GM21529 (cell line): Measurements from ENCODE around the gene FIG4.
"Not testable (repeated sequence)": the region's sequence is repeated elsewhere in the genome, so short reads cannot be mapped to it uniquely, and the experiment has no call there.

Source experiments
- ATAC-seq: cut with Tn5 transposase; IDR thresholded peaks from one replicate; pipeline ENCODE4 v1.9.1; 2021; ENCODE audit not compliant: unreplicated experiment

The FIG4 gene

GRCh38 chr6:109701774-109702173 lies 10.7 kb downstream of the FIG4 start:
- no peak for ATAC-seq

DNA sequence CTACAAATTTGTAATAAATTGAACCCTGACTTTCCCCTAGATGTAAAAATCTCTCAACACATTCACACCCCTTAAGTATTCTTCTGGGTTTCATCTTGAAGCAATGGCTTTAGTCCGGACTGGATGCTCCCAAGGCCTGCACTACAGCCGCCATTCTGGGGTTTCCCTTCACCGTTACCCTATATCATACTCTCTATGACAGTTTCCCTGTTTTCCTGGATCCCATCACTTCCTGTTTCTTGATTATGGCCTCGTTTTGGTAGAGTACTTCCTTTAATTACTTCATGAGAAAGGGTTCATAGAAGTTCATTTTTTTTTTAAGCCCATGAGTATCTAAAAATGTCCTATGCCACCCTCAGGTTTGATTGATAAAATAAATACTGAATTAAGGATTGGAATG lies 11.7 kb downstream of the FIG4 start:
- ATAC-seq: no peak

GRCh38 chr6:109705258-109705657 lies 14.2 kb downstream of the FIG4 start:
- peak; percentile 92 for ATAC-seq

DNA sequence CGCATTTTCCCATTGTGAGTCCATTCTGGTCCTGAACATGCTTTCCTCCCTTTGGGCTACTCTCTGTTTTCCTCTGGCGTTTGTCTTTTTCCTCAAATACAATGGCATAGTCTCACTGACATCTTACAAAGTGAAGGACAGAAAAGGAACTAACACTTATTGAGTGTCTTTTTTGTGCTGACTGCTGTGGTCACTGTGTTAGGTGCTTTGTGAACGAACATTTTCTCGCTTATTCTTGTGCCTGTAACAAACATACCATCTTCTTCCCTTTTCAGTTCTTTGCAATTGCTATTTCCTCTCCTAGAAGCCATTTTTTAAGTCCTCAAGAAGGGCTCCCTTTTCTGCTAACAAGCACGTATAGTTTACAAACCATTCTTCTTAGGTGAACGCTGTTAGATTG lies 15.4 kb downstream of the FIG4 start:
- ATAC-seq: no peak

DNA sequence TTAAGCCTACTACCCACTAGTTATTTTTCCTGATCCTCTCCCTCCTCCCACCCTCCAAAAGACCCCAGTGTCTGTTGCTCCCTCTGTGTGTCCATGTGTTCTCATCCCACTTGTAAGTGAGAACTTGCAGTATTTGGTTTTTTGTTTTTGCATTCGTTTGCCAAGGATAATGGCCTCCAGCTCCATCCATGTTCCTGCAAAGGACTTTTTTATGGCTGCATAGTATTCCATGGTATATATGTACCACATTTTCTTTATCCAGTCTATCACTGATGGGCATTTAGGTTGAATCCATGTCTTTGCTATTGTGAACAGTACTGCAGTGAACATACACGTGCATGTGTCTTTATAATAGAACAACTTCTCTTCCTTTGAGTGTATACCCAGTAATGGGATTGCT lies 17.0 kb downstream of the FIG4 start:
- ATAC-seq: not testable (repeated sequence)

GRCh38 chr6:109713097-109713496 lies 22.0 kb downstream of the FIG4 start:
- ATAC-seq: no peak

DNA sequence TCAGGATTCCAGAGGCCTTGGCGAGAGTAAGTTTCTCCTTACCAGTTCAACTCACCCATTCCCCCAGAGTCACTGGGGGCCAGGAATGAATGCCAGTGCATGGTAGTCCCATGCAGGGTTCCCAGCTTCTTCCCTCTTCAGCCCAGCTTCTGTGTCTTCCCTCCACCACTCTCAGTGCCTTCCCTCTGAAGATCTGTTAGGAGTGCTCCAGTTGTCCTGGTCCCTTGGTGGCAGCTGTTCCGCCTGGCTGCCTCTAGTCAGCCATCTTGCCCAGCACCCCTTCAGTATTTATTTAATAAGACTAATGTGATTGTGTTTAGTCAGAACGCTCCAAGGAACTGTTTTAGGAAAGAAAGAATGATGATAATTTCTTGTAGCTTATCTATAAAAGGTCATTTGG lies 23.1 kb downstream of the FIG4 start:
- ATAC-seq: no peak

DNA sequence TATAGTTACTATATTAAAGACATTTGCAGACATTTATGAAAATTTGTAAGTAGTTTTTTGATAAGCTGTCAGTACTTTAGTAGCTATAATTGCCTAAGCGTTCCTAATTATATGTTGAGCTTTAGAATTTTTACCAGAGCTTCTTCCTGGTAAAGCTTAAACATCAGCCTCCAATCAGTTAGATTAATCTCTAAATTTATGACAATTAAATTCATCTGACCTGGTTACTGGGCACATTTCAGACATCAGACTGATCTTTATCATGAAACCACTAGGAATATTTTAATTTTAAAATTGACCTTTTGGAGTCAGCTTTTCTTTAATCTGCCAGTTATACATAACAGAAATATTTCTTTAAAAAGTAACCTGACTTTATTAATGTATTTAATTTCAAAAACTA lies 23.5 kb downstream of the FIG4 start:
- no peak for ATAC-seq

GRCh38 chr6:109715616-109716015 lies 24.5 kb downstream of the FIG4 start:
- no peak for ATAC-seq

GRCh38 chr6:109717971-109718370 lies 26.9 kb downstream of the FIG4 start:
- ATAC-seq: no peak

GRCh38 chr6:109718991-109719390 lies 27.9 kb downstream of the FIG4 start:
- ATAC-seq: no peak

DNA sequence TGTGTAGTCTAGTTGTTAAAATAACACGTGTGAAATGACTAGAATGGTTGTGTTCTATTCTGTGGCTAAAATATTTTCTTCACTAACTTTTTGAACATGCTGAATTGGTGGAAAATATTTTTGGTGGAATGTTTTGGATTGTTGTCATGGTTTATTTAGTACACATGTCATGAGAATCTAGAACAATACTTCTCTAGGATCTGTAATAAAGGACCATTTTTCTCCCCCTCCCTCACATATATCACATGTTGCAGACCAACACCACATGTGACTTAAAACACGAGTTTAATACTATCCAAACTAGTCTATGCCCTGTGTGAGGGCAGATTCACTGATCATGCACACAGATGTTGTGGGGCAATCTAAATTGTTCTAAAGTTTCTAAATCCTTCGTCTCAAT lies 29.2 kb downstream of the FIG4 start:
- ATAC-seq: no peak

- ATAC-seq: no peak
Measured at GRCh38 chr6:109722011-109722410, 30.9 kb downstream of the FIG4 start.

DNA sequence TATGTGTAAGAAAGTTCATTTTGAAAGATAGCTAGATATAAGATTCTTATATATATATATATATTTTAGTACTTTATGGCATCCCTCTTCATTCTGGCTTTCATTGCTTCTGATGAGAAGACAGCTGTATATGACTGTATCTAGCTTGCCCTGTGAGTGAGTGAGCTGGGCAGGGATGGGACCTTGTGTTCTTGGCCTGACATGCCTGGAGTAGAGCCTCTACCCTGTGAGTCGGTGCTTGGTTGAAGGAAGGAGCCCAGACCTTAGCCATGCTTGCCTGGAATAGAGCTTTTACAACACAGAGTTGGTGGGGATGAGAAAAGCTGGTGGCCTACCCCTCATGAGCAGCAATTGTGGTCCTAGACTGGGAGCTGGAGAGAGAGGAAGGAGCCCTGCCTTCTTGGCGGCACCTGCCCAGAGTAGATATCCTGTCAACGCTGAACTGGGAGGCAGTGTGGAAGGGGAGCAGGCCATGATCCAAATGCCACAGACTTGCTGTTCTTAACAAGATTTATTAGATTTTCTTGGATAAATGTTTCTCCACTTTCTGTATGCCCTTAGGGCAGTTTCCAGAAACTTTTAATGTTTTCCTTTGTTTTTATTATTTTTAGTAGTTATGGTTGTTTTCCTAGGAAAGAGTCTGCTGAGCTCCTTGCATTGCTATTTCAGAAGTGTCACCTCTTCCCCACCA lies 31.6 kb downstream of the FIG4 start:
- no peak for ATAC-seq

DNA sequence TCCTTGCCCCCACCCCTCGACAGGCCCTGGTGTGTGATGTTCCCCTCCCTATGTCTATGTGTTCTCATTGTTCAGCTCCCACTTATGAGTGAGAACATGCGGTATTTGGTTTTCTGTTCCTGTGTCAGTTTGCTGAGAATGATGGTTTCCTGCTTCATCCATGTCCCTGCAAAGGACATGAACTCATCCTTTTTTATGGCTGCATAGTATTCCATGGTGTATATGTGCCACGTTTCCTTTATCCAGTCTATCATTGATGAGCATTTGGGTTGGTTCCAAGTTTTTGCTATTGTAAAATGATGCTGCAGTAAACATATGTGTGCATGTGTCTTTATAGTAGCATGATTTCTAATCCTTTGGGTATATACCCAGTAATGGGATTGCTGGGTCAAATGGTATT lies 34.2 kb downstream of the FIG4 start:
- not testable (repeated sequence) for ATAC-seq

GRCh38 chr6:109736273-109737025 lies 45.4 kb downstream of the FIG4 start:
- no peak for ATAC-seq

GRCh38 chr6:109738255-109738654 lies 47.2 kb downstream of the FIG4 start:
- ATAC-seq: no peak

GRCh38 chr6:109738667-109739066 lies 47.6 kb downstream of the FIG4 start:
- no peak for ATAC-seq

DNA sequence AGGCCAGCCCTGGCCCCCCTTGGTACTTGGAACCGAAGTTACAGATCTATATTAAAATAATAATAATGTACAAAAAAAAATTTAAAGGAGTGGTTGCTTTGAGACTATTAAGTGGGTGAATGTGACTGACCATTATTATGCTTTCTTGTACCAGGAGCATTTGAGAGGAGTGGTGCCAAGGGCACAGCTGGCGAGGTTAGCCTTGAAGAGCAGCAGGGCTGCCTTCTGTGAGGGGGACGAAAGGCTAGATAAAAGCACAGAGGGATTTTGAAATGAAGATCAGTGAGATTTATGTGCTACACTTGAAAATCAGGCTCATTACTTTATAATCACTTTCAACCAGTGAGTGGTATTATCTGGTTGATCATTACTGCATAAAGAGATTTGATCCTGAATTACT lies 48.6 kb downstream of the FIG4 start:
- ATAC-seq: no peak

- ATAC-seq: no peak
Measured at GRCh38 chr6:109740787-109741186, 49.7 kb downstream of the FIG4 start.

GRCh38 chr6:109743739-109744138 lies 52.6 kb downstream of the FIG4 start:
- no peak for ATAC-seq

DNA sequence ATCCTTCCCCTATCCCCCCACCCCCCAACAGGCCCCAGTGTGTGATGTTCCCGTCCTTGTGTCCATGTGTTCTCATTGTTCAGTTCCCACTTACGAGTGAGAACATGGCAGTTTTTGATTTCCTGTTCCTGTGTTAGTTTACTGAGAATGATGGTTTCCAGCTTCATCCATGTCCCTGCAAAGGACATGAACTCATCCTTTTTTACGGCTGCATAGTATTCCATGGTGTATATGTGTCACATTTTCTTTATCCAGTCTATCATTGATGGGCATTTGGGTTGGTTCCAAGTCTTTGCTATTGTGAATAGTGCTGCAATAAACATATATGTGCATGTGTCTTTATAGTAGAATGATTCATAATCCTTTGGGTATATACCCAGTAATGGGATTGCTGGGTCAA lies 53.7 kb downstream of the FIG4 start:
- not testable (repeated sequence) for ATAC-seq

GRCh38 chr6:109747221-109747620 lies 56.1 kb downstream of the FIG4 start:
- no peak for ATAC-seq
